Heart left ventricle (tissue), 13 donors: ENCODE data around the gene SPTBN1.

Experiments used
- CTCF ChIP-seq, 12 donors: fragments of 200-600 bp; sonication (generic) in 4 of 12; IDR thresholded peaks; one replicate each; pipeline versions ENCODE4 v1.5.0 to v1.8.0; 2018 to 2022; ENCODE audit warnings: antibody characterized with exemption in 12 of 12, mild to moderate bottlenecking in 5 of 12
- POLR2A ChIP-seq, 2 donors: fragments of 450-650 bp; IDR thresholded peaks; one replicate each; pipeline ENCODE4 v1.6.1; 2017; ENCODE audit warnings: antibody characterized with exemption in 2 of 2, mild to moderate bottlenecking in 2 of 2, moderate library complexity in 2 of 2
- donor health status: ischemic (EF 13 %, LVEDD 7.1; RV severe dilation, severe dysfunction).
- donor health status: DM: no; HTN: yes; CAD: no.
- donor health status: DM: no; HTN: no; CAD: no.
- donor health status: ischemic (EF 25% LVEDD 6.9; RV normal size, moderate dysfunction).
- donor health status: ischemic (EF 25% LVEDD 5.7; RV mildly dilated, moderate dysfunction).
- donor health status: ischemic (EF 35%, LVEDD 5.7; RV mildly dilated, moderate dysfunction).
- donor health status: nonischemic (EF 11% LVEDD 7.7; RV severe dilation, severe dysfunction).
- donor health status: DM: yes; HTN: yes; CAD: no.
- donor health status: PGD.
- donor health status: ischemic (EF 29% LVEDD 5.4; RV normal size, mild dysfunction).
- donor health status: nonischemic (EF 23%, LVEDD 6.1; RV moderate dilation, normal function).

GRCh38 chr2:54591551-54591950 lies 135.4 kb downstream of the SPTBN1 start:
- TF ChIP-seq CTCF (IDR thresholded peaks at IDR 0.05) = no peak
- no peak for TF ChIP-seq POLR2A (IDR thresholded peaks at IDR 0.05)
